Esophagus muscularis mucosa (tissue), 4 donors: Measurements from ENCODE around the gene NADSYN1.

Experiments
- EP300 ChIP-seq: sonication (generic); formaldehyde crosslinking; IDR thresholded peaks from one replicate; pipeline ENCODE4 v1.6.1; 2017; ENCODE audit warnings: antibody characterized with exemption
- POLR2A ChIP-seq: fragments of 450-650 bp; IDR thresholded peaks from one replicate; pipeline ENCODE4 v1.6.1; 2017; ENCODE audit warnings: antibody characterized with exemption, moderate library complexity, mild to moderate bottlenecking, low read depth
- POLR2AphosphoS5 ChIP-seq, 2 donors: sonication (generic); formaldehyde crosslinking; IDR thresholded peaks; one replicate each; pipeline ENCODE4 v1.6.1; 2017; ENCODE audit warnings: antibody characterized with exemption in 2 of 2
- TF ChIP-seq, protein P1 (sequence below), 3 experiments: fragments of 200-600 bp in 2 of 3; fragments of 450-650 bp in 1 of 3; sonication (generic) in 2 of 3; IDR thresholded peaks; one replicate each; pipeline ENCODE4 v1.5.1; 2017 to 2019; ENCODE audit warnings: antibody characterized with exemption in 3 of 3, mild to moderate bottlenecking in 2 of 3, moderate library complexity in 1 of 3

DNA sequence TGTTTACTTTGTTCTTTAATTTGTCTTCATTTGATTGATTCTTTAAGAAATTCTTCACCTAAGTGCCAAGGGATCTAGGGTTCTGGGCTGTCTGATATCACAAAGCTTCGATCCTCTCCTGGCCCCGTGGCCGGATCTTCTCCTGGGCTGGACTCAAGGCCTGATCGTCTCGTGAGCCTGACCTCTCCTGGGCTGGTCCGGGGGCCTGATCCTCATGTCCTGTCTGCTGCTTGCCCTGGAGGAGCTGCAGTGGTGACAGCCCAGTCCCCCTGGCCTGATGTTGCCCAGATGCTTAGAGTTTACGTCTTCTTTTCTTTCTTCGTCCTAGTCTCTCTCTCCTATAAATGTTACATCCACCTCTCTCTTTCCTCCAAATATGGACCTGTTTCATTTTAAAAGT is 3.3 kb downstream of the NADSYN1 start:
- TF ChIP-seq, protein P1, sequence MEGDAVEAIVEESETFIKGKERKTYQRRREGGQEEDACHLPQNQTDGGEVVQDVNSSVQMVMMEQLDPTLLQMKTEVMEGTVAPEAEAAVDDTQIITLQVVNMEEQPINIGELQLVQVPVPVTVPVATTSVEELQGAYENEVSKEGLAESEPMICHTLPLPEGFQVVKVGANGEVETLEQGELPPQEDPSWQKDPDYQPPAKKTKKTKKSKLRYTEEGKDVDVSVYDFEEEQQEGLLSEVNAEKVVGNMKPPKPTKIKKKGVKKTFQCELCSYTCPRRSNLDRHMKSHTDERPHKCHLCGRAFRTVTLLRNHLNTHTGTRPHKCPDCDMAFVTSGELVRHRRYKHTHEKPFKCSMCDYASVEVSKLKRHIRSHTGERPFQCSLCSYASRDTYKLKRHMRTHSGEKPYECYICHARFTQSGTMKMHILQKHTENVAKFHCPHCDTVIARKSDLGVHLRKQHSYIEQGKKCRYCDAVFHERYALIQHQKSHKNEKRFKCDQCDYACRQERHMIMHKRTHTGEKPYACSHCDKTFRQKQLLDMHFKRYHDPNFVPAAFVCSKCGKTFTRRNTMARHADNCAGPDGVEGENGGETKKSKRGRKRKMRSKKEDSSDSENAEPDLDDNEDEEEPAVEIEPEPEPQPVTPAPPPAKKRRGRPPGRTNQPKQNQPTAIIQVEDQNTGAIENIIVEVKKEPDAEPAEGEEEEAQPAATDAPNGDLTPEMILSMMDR (IDR thresholded peaks at IDR 0.05), result no peak
- TF ChIP-seq POLR2A (no peak), POLR2AphosphoS5 (IDR thresholded peaks at IDR 0.05) (no peak), EP300 (no peak)
